Activated CD4-positive, alpha-beta memory T cell treated with anti-CD3 and anti-CD28 coated beads, Interleukin-2, amount 10 ng/mL, durations not matched to agents 7 days and 5 days (primary cell): Measurements from ENCODE around the gene ASCC2. TPM values are rescaled to one million over a fixed set of nuclear protein-coding genes. Genes with fewer than 3 reads are reported as not detected.

Source experiments
- CTCF ChIA-PET: fragments of 350-600 bp; sonication (Branson Sonifier 250); formaldehyde crosslinking; loops from one replicate; lab custom pipeline; 2021; ENCODE audit warnings: antibody characterized with exemption, inconsistent platforms; lab: Charles Lee
- POLR2A ChIA-PET: fragments of 350-600 bp; sonication (Branson Sonifier 250); formaldehyde crosslinking; loops from one replicate; lab custom pipeline; 2021; ENCODE audit warnings: antibody characterized with exemption; lab: Charles Lee
- DNase-seq: peaks from one replicate; pipeline ENCODE4 v3.0.0-alpha.2; 2020
- H3K27ac Mint-ChIP-seq: one replicate; pipeline ENCODE4 v1.8.0; 2021; ENCODE audit warnings: mild to moderate bottlenecking, mixed read lengths
- H3K27me3 Mint-ChIP-seq: one replicate; pipeline ENCODE4 v1.8.0; 2021; ENCODE audit warnings: mixed read lengths
- H3K36me3 Mint-ChIP-seq: one replicate; pipeline ENCODE4 v1.8.0; 2021; ENCODE audit warnings: low read depth, mixed read lengths
- H3K4me1 Mint-ChIP-seq: one replicate; pipeline ENCODE4 v1.8.0; 2021; ENCODE audit warnings: mixed read lengths
- H3K4me3 Mint-ChIP-seq: one replicate; pipeline ENCODE4 v1.8.0; 2021; ENCODE audit warnings: mild to moderate bottlenecking, mixed read lengths
- H3K9me3 Mint-ChIP-seq: one replicate; pipeline ENCODE4 v1.8.0; 2021; ENCODE audit warnings: mixed read lengths
- total RNA-seq, 2 experiments: library from RNA; stranded (reverse); gene quantifications; one replicate each; pipeline ENCODE4 v1.2.3, GENCODE V29; 2021

ASCC2 gene
- total RNA-seq, 2 experiments from 2014 or later, result 76.5 to 81.0 TPM

GRCh38 chr22:29814003-29814402 lies 24.1 kb downstream of the ASCC2 start:
- H3K27me3 Mint-ChIP-seq, result no peaks in the 10 kb centered on the region
- no peak overlapping the region for H3K27ac Mint-ChIP-seq
- DNase-seq, result no peak
- no peaks in the 10 kb centered on the region for H3K9me3 Mint-ChIP-seq
- no peaks in the 10 kb centered on the region for H3K4me1 Mint-ChIP-seq
- peaks cover 73% of the 10 kb centered on the region for H3K36me3 Mint-ChIP-seq
- H3K4me3 Mint-ChIP-seq, result no peak overlapping the region
- CTCF ChIA-PET, result interaction anchor here (1.0 kb wide), 1 partner anchor 194 kb away, joined by 3 read pairs; no protein-coding TSS in a partner anchor
- POLR2A ChIA-PET, result no interaction called here

- Mint-ChIP-seq H3K4me3 (no peak overlapping the region), H3K27me3 (no peaks in the 10 kb centered on the region), H3K4me1 (no peaks in the 10 kb centered on the region), H3K36me3 (peaks cover 69% of the 10 kb centered on the region), H3K9me3 (no peaks in the 10 kb centered on the region), H3K27ac (no peak overlapping the region)
- ChIA-PET CTCF (no interaction called here), POLR2A (no interaction called here)
- no peak for DNase-seq
Measured at GRCh38 chr22:29813563-29813962, 24.5 kb downstream of the ASCC2 start.

GRCh38 chr22:29813126-29813525 lies 24.9 kb downstream of the ASCC2 start:
- CTCF ChIA-PET, result interaction anchor here (0.6 kb wide), 1 partner anchor 17 kb away, joined by 3 read pairs; no protein-coding TSS in a partner anchor
- POLR2A ChIA-PET, result no interaction called here
- Mint-ChIP-seq H3K4me3 (no peak overlapping the region), H3K36me3 (peaks cover 69% of the 10 kb centered on the region), H3K4me1 (no peaks in the 10 kb centered on the region), H3K27ac (no peak overlapping the region), H3K9me3 (no peaks in the 10 kb centered on the region), H3K27me3 (no peaks in the 10 kb centered on the region)
- DNase-seq, result no peak

- ChIA-PET CTCF (no interaction called here), POLR2A (interaction anchor here (1.5 kb wide), 1 partner anchor 10 kb away, joined by 4 read pairs; no protein-coding TSS in a partner anchor)
- Mint-ChIP-seq H3K36me3 (peaks cover 68% of the 10 kb centered on the region), H3K4me3 (no peak overlapping the region), H3K9me3 (no peaks in the 10 kb centered on the region), H3K27ac (no peak overlapping the region), H3K27me3 (no peaks in the 10 kb centered on the region), H3K4me1 (no peaks in the 10 kb centered on the region)
- no peak for DNase-seq
Measured at GRCh38 chr22:29811377-29811776, 26.7 kb downstream of the ASCC2 start.

- CTCF ChIA-PET, result no interaction called here
- Mint-ChIP-seq H3K9me3 (no peaks in the 10 kb centered on the region), H3K36me3 (peaks cover 68% of the 10 kb centered on the region), H3K27ac (no peak overlapping the region), H3K4me1 (no peaks in the 10 kb centered on the region), H3K27me3 (no peaks in the 10 kb centered on the region), H3K4me3 (no peak overlapping the region)
- DNase-seq, result no peak
- POLR2A ChIA-PET, result no interaction called here
Measured at GRCh38 chr22:29810216-29810615, 27.9 kb downstream of the ASCC2 start.

GRCh38 chr22:29806196-29806595 lies 31.9 kb downstream of the ASCC2 start:
- no peak overlapping the region for H3K27ac Mint-ChIP-seq

GRCh38 chr22:29804985-29805384 lies 33.1 kb downstream of the ASCC2 start:
- DNase-seq, result no peak
- peaks cover 53% of the 10 kb centered on the region for H3K36me3 Mint-ChIP-seq
- H3K4me3 Mint-ChIP-seq, result no peak overlapping the region
- H3K27ac Mint-ChIP-seq, result no peak overlapping the region
- CTCF ChIA-PET, result no interaction called here
- POLR2A ChIA-PET, result no interaction called here
- no peaks in the 10 kb centered on the region for H3K4me1 Mint-ChIP-seq
- no peaks in the 10 kb centered on the region for H3K27me3 Mint-ChIP-seq
- H3K9me3 Mint-ChIP-seq, result no peaks in the 10 kb centered on the region

More at GRCh38 chr22:29806196-29806595, 31.9 kb downstream of the ASCC2 start:
- ChIA-PET POLR2A (no interaction called here), CTCF (no interaction called here)
- DNase-seq, result no peak
- H3K4me1 Mint-ChIP-seq, result no peaks in the 10 kb centered on the region
- peaks cover 53% of the 10 kb centered on the region for H3K36me3 Mint-ChIP-seq
- no peak overlapping the region for H3K4me3 Mint-ChIP-seq
- H3K27me3 Mint-ChIP-seq, result no peaks in the 10 kb centered on the region
- no peaks in the 10 kb centered on the region for H3K9me3 Mint-ChIP-seq

- no peaks in the 10 kb centered on the region for H3K27me3 Mint-ChIP-seq
- H3K27ac Mint-ChIP-seq, result no peak overlapping the region
- H3K9me3 Mint-ChIP-seq, result no peaks in the 10 kb centered on the region
- peaks cover 14% of the 10 kb centered on the region for H3K4me1 Mint-ChIP-seq
- ChIA-PET POLR2A (no interaction called here), CTCF (interaction anchor here (1.2 kb wide), 1 partner anchor 167 kb away, joined by 3 read pairs; no protein-coding TSS in a partner anchor)
- no peak overlapping the region for H3K4me3 Mint-ChIP-seq
- H3K36me3 Mint-ChIP-seq, result peaks cover 59% of the 10 kb centered on the region
- no peak for DNase-seq
Measured at GRCh38 chr22:29803190-29803589, 34.9 kb downstream of the ASCC2 start.

- CTCF ChIA-PET, result no interaction called here
Measured at GRCh38 chr22:29801796-29802195, 36.3 kb downstream of the ASCC2 start.

GRCh38 chr22:29801153-29801552 lies 36.9 kb downstream of the ASCC2 start:
- Mint-ChIP-seq H3K9me3 (no peaks in the 10 kb centered on the region), H3K27me3 (no peaks in the 10 kb centered on the region), H3K36me3 (peaks cover 54% of the 10 kb centered on the region), H3K4me1 (peaks cover 30% of the 10 kb centered on the region), H3K27ac (no peak overlapping the region), H3K4me3 (no peak overlapping the region)
- CTCF ChIA-PET, result no interaction called here
- DNase-seq, result no peak
- POLR2A ChIA-PET, result no interaction called here

More at GRCh38 chr22:29801796-29802195, 36.3 kb downstream of the ASCC2 start:
- no peaks in the 10 kb centered on the region for H3K27me3 Mint-ChIP-seq
- H3K36me3 Mint-ChIP-seq, result peaks cover 55% of the 10 kb centered on the region
- no peak overlapping the region for H3K4me3 Mint-ChIP-seq
- no peak overlapping the region for H3K27ac Mint-ChIP-seq
- POLR2A ChIA-PET, result no interaction called here
- H3K9me3 Mint-ChIP-seq, result no peaks in the 10 kb centered on the region
- peaks cover 26% of the 10 kb centered on the region for H3K4me1 Mint-ChIP-seq
- no peak for DNase-seq

- ChIA-PET CTCF (no interaction called here), POLR2A (no interaction called here)
- Mint-ChIP-seq H3K36me3 (peaks cover 39% of the 10 kb centered on the region), H3K4me1 (peaks cover 30% of the 10 kb centered on the region), H3K4me3 (no peak overlapping the region), H3K27ac (no peak overlapping the region), H3K27me3 (no peaks in the 10 kb centered on the region), H3K9me3 (no peaks in the 10 kb centered on the region)
- DNase-seq, result no peak
Measured at GRCh38 chr22:29799217-29799680, 38.8 kb downstream of the ASCC2 start.

GRCh38 chr22:29798801-29799200 lies 39.3 kb downstream of the ASCC2 start:
- peaks cover 30% of the 10 kb centered on the region for H3K4me1 Mint-ChIP-seq
- H3K9me3 Mint-ChIP-seq, result no peaks in the 10 kb centered on the region
- POLR2A ChIA-PET, result no interaction called here
- peaks cover 38% of the 10 kb centered on the region for H3K36me3 Mint-ChIP-seq
- no peak overlapping the region for H3K4me3 Mint-ChIP-seq
- DNase-seq, result no peak
- H3K27ac Mint-ChIP-seq, result peak overlapping the region; percentile 69
- no peaks in the 10 kb centered on the region for H3K27me3 Mint-ChIP-seq
- CTCF ChIA-PET, result no interaction called here

- DNase-seq, result no peak
- no peaks in the 10 kb centered on the region for H3K9me3 Mint-ChIP-seq
- H3K4me3 Mint-ChIP-seq, result no peak overlapping the region
- no peaks in the 10 kb centered on the region for H3K27me3 Mint-ChIP-seq
- peaks cover 30% of the 10 kb centered on the region for H3K4me1 Mint-ChIP-seq
- H3K27ac Mint-ChIP-seq, result peak overlapping the region; percentile 69
- ChIA-PET CTCF (no interaction called here), POLR2A (interaction anchor here (1.1 kb wide), 1 partner anchor 32 kb away, joined by 3 read pairs; the partner anchor contains the start of gene ZMAT5)
- peaks cover 37% of the 10 kb centered on the region for H3K36me3 Mint-ChIP-seq
Measured at GRCh38 chr22:29798318-29798717, 39.8 kb downstream of the ASCC2 start.

GRCh38 chr22:29797351-29797750 lies 40.7 kb downstream of the ASCC2 start:
- CTCF ChIA-PET, result no interaction called here
- Mint-ChIP-seq H3K36me3 (peaks cover 46% of the 10 kb centered on the region), H3K27ac (peak overlapping the region; percentile 69), H3K9me3 (no peaks in the 10 kb centered on the region), H3K27me3 (no peaks in the 10 kb centered on the region), H3K4me1 (peaks cover 30% of the 10 kb centered on the region), H3K4me3 (no peak overlapping the region)
- POLR2A ChIA-PET, result interaction anchor here (1.1 kb wide), 1 partner anchor 31 kb away, joined by 3 read pairs; the partner anchor contains the start of gene ZMAT5
- DNase-seq, result peak; percentile 51
